Epithelial cell of proximal tubule (primary cell): Measurements from ENCODE around the gene RABGAP1L. TPM values are rescaled to one million over a fixed set of nuclear protein-coding genes. Genes with fewer than 3 reads are reported as not detected.
"Not testable (repeated sequence)": the region's sequence is repeated elsewhere in the genome, so short reads cannot be mapped to it uniquely, and the experiment has no call there.

ENCODE experiments used
- DNase-seq: peaks from one replicate; pipeline ENCODE4 v3.0.0-alpha.2; 2011; ENCODE audit warnings: low read depth
- H3K4me3 ChIP-seq: 2 replicates; pipeline ENCODE4 v1.5.1; 2011; ENCODE audit warnings: low read depth, mild to moderate bottlenecking, low read length
- total RNA-seq: library from RNA; depleted of rRNA; stranded (reverse); fragments of >200 nt; gene quantifications from 2 replicates; pipeline ENCODE4 v1.2.3, GENCODE V29; 2015
- TF ChIP-seq, protein P1 (sequence below): conservative IDR thresholded peaks from 2 replicates; pipeline ENCODE4 v1.5.1; 2012; ENCODE audit warnings: low read depth, mild to moderate bottlenecking, low read length

The RABGAP1L gene
- total RNA-seq, 1 donor from 2014 or later, result 16.3 TPM

DNA sequence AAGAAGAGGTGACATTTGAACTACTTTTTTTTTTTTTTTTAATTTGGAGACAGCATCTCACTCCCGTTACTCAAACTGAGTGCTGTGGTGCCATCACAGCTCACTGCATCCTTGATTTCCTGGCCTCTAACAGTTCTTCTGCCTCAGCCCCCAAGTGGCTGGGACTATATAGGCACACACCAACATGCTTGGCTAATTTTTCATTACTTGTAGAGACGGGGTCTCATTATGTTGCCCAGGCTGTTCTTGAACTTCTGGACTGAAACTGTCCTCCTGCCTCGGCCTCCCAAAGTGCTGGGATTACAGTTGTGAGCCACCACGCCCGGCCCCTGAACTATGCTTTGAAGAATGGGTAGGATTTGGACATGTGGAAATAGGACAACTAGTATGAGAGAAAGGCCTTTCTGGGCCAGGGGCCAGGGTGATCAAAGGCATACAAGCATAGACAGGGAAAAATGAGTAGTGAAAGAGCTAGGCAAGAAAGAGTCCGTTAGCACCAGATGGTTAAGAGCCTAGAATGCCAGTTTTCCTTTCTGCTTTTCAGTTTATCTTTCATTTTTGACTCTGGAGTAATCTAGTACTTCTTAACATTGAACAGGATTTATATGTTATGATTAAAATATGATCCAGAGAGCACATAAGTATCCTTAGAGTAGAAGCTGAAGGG, 6.3 kb downstream of the RABGAP1L start:
- TF ChIP-seq, protein P1, sequence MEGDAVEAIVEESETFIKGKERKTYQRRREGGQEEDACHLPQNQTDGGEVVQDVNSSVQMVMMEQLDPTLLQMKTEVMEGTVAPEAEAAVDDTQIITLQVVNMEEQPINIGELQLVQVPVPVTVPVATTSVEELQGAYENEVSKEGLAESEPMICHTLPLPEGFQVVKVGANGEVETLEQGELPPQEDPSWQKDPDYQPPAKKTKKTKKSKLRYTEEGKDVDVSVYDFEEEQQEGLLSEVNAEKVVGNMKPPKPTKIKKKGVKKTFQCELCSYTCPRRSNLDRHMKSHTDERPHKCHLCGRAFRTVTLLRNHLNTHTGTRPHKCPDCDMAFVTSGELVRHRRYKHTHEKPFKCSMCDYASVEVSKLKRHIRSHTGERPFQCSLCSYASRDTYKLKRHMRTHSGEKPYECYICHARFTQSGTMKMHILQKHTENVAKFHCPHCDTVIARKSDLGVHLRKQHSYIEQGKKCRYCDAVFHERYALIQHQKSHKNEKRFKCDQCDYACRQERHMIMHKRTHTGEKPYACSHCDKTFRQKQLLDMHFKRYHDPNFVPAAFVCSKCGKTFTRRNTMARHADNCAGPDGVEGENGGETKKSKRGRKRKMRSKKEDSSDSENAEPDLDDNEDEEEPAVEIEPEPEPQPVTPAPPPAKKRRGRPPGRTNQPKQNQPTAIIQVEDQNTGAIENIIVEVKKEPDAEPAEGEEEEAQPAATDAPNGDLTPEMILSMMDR, result no peak
- no peak overlapping the region for H3K4me3 ChIP-seq
- DNase-seq, result no peak

DNA sequence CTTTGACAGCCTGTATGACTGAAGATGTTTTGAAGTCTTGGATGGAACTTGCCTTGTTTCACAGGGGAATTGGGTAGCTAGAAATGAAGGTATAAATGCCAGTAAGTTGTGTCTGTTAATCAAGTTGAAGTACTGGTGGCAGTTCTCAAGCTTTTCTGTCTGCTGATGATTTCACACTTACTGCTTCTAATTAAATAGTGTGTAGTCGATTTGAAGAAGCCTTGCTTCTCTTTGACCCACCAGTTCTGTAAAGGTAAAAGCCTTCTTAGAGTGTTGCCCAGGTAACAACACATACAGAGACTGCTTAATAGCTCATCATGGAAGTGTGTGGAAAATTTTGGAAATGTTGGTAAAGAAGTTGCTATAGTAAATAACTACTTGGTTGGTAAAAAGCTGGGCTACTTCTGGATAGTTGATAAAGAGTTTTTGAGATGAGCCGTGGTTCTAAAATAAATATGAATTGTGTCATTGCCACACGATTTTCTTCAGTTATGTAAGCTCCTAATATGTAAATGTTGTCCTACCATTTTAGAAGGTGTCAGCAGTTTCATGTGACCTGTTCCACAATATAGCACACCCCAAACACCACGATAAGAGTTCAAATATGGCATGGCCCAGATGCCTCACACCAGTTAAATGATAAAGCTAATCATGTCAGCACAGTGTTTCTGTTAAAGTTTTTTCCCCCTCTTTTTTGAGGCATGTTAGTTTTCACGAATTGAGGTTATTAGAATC, 7.4 kb downstream of the RABGAP1L start:
- DNase-seq, result no peak
- TF ChIP-seq, protein P1, result no peak

DNA sequence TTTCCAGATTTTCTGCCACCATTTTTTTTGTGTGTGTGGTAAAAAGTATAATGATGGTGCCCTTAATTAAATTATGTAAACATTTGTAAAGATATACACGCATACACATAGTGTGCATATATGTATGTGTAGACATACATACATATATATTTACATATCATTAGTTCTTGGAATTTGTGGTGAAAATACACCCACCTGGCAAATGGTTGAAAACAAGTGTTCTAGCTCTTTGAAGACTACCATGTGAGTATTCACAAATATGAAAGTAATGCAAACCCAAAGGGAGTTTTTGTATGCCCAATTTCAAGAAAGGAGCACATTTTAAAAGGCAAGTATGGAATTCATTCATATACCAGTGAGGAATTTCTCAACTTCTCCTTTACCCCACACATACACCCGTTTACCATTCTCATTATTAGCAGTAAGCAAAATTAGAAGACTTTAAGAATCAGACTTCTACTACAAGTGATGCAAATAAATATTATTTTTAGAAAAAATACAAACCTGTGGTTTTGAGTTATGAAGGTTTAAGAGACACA, 8.0 kb downstream of the RABGAP1L start:
- H3K4me3 ChIP-seq, result no peak overlapping the region
- DNase-seq, result no peak
- TF ChIP-seq, protein P1, result no peak

More for the DNA sequence above, 7.4 kb downstream of the RABGAP1L start:
- no peak overlapping the region for H3K4me3 ChIP-seq

DNA sequence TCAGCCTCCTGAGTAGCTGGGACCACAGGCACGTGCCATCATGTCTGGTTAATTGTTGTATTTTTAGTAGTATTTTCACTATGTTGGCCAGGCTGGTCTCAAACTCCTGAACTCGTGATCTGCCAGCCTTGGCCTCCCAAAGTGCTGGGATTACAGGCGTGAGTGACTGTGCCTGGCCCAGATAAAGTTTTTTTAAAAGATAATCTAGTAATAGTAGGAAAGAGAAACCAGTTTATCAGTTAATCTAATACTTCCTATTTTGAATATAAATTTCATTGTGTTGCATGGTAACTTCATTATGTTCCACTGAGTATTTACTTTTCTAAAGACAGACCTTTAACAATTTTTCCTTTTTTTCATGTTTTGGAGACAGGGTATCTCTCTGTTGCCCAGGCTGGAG, 10.0 kb downstream of the RABGAP1L start:
- DNase-seq, result no peak
- H3K4me3 ChIP-seq, result no peak overlapping the region
- TF ChIP-seq, protein P1, result no peak

DNA sequence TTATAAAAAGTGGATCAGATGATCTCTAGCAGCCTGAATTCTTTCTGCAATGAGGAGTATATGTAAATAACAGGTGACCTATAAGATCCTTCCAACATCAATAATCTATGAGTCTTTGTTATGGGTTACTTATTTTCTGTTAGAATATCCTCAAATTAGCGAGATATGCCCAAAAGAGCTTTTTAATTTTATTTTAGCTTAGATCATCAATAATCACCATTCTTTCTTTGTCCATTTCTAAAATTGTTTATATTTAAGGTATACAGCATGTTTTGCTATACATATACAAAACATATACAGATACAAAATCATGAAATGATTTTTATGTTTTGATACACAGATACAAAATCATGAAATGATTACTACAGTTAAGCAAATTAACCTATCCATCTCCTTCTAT, 11.8 kb downstream of the RABGAP1L start:
- H3K4me3 ChIP-seq, result no peak overlapping the region
- TF ChIP-seq, protein P1, result no peak
- DNase-seq, result no peak

DNA sequence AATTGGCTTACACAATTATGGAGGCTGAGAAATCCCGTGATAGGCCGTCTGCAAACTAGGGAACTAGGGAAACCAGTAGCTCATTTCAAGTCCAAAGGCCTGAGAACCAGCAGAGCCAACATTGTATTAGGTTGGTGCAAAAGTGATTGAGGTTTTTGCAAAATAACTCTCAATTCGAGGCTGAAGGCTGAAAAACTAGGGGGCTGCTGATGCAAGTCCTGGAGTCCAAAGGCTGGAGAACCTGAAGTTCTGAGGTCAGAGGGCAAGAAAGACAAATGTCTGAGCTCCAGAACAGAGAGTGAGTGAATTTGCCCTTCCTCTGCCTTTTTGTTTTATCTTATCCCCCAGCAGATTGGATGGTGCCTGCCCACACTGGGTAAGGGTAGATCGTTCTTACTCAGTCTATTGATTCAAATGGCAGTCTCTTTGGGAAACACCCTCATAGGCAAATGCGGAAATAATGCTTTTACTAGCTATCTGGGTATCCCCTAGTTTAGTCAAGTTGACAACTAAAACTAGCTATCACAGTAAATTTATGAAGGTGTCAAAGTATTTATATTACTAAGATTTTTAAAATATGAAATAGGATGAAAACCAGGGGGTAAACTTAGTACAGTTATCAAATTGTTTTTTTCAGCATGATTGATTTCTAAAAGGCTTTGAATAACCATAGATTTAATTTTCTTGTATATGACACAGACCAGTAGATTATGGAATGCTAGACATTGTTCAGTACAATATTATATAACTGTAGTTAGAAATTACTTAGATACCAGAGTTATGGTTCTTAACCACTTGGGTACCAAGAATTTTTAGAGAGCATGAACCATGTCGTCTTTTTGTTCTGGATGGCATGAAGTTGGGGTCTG, 15.4 kb downstream of the RABGAP1L start:
- TF ChIP-seq, protein P1, result no peak
- H3K4me3 ChIP-seq, result no peak overlapping the region
- no peak for DNase-seq

DNA sequence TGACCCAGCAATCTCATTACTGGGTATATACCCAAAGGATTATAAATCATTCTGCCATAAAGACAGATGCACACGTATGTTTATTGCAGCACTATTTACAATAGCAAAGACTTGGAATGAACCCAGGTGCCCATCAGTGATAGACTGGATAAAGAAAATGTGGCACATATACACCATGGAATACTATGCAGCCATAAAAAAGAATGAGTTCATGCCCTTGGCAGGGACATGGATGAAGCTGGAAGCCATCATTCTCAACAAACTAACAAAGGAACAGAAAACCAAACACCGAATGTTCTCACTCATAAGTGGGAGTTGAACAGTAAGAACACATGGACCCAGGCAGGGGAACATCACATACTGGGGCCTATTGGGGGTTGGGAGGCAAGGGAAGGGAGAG, 19.1 kb downstream of the RABGAP1L start:
- H3K4me3 ChIP-seq, DNase-seq: not testable (repeated sequence)
